Cardiac muscle cell (in vitro differentiated cells and primary cell): ENCODE results near the gene INSR. TPM values are rescaled to one million over a fixed set of nuclear protein-coding genes. Genes with fewer than 3 reads are reported as not detected.

ENCODE experiments used
- DNase-seq, 2 donors: peaks; one replicate each; pipeline versions ENCODE4 v3.0.0 to v3.0.0-alpha.2; 2010 to 2017; ENCODE audit warnings: low read depth in 1 of 2, low spot score in 1 of 2
- H3K27ac ChIP-seq: fragments of 200-600 bp; sonication (generic); 2 replicates; pipeline ENCODE4 v1.5.1; 2016
- H3K27me3 ChIP-seq: fragments of 200-600 bp; sonication (generic); 2 replicates; pipeline ENCODE4 v1.6.0; 2016; ENCODE audit warnings: control low read depth
- H3K36me3 ChIP-seq: fragments of 200-600 bp; sonication (generic); 2 replicates; pipeline ENCODE4 v1.5.1; 2016; ENCODE audit warnings: control low read depth
- H3K4me1 ChIP-seq: fragments of 200-600 bp; sonication (generic); 2 replicates; pipeline ENCODE4 v1.8.1; 2017; ENCODE audit warnings: low read depth, mild to moderate bottlenecking, mixed run types
- H3K4me3 ChIP-seq: fragments of 200-600 bp; sonication (generic); 2 replicates; pipeline ENCODE4 v1.5.1; 2016; ENCODE audit warnings: mild to moderate bottlenecking
- H3K9me3 ChIP-seq: fragments of 200-600 bp; sonication (generic); 2 replicates; pipeline ENCODE4 v1.5.1; 2017; ENCODE audit warnings: low read depth, mild to moderate bottlenecking, control low read depth
- CTCF ChIP-seq: IDR thresholded peaks from 2 replicates; pipeline ENCODE4 v1.5.1; 2012; ENCODE audit warnings: low read depth, mild to moderate bottlenecking, low read length
- polyA plus RNA-seq: library from polyadenylated mRNA; unstranded; fragments of >200 nt; fragmentation: Nextera tagmentation; extraction: Ambion mirVana; gene quantifications from 2 replicates; pipeline ENCODE4 v1.2.1, GENCODE V29; 2016
- total RNA-seq: library from RNA; depleted of rRNA; stranded (reverse); fragments of >200 nt; gene quantifications from 2 replicates; pipeline ENCODE4 v1.2.3, GENCODE V29; 2016

The INSR gene
- total and polyA plus RNA-seq, 2 experiments from 2014 or later = 7.0 to 34.9 TPM

- Histone ChIP-seq H3K4me1 (no peaks in the 10 kb centered on the region), H3K27me3 (no peaks in the 10 kb centered on the region), H3K4me3 (no peak overlapping the region), H3K9me3 (no peaks in the 10 kb centered on the region), H3K36me3 (peaks cover 56% of the 10 kb centered on the region), H3K27ac (no peak overlapping the region)
- DNase-seq = no peak
- TF ChIP-seq CTCF = no peak
These were observed 218.1 kb downstream of the INSR start for GRCh38 chr19:7076151-7076550.

GRCh38 chr19:7074705-7075282, 219.4 kb downstream of the INSR start:
- no peak for DNase-seq
- Histone ChIP-seq H3K4me1 (no peaks in the 10 kb centered on the region), H3K4me3 (no peak overlapping the region), H3K27ac (no peak overlapping the region), H3K9me3 (no peaks in the 10 kb centered on the region), H3K27me3 (no peaks in the 10 kb centered on the region), H3K36me3 (peaks cover 47% of the 10 kb centered on the region)
- TF ChIP-seq CTCF = no peak

GRCh38 chr19:7072541-7072940, 221.7 kb downstream of the INSR start:
- Histone ChIP-seq H3K27me3 (no peaks in the 10 kb centered on the region), H3K4me1 (no peaks in the 10 kb centered on the region), H3K9me3 (no peaks in the 10 kb centered on the region), H3K27ac (no peak overlapping the region), H3K36me3 (peaks cover 32% of the 10 kb centered on the region), H3K4me3 (no peak overlapping the region)
- DNase-seq = no peak
- TF ChIP-seq CTCF = no peak

- Histone ChIP-seq H3K4me1 (no peaks in the 10 kb centered on the region), H3K36me3 (peaks cover 15% of the 10 kb centered on the region), H3K9me3 (no peaks in the 10 kb centered on the region), H3K27me3 (no peaks in the 10 kb centered on the region), H3K4me3 (peak overlapping the region; percentile 61), H3K27ac (peak overlapping the region; percentile 20)
- no peak for TF ChIP-seq CTCF
- DNase-seq = no peak
These were observed 224.3 kb downstream of the INSR start for GRCh38 chr19:7069904-7070226.

- Histone ChIP-seq H3K27me3 (no peaks in the 10 kb centered on the region), H3K36me3 (peaks cover 14% of the 10 kb centered on the region), H3K4me3 (peak within 1 kb of the TSS; percentile 61), H3K9me3 (no peaks in the 10 kb centered on the region), H3K4me1 (no peaks in the 10 kb centered on the region), H3K27ac (peak within 1 kb of the TSS; percentile 20)
- DNase-seq = peak; percentile 97 to 99
- TF ChIP-seq CTCF = no peak
These were observed 224.9 kb downstream of the INSR start, which contains the start of gene ZNF557 for GRCh38 chr19:7069042-7069903. ZNF557 (plus strand) TSS chr19:7069703; CDS start chr19:7075075, 5,372 bp downstream.
